HUDEP-2 (cell line): ENCODE results near the gene WBP11.

Experiments
- DNase-seq, 76 experiments: peaks; one replicate each; lab custom pipeline; 2025; ENCODE audit not compliant: unreplicated experiment in 76 of 76; lab: John Stamatoyannopoulos, UW

WBP11 gene

GRCh38 chr12:14803011-14803829 is at the start of gene WBP11, which contains the start of gene C12orf60:
WBP11 (minus strand) TSS chr12:14803478; CDS start chr12:14801383, 2,095 bp downstream.
C12orf60 (plus strand) TSS chr12:14803670; CDS start chr12:14822936, 19,266 bp downstream.
- DNase-seq = peak in 75 of 76 experiments; percentile 49 to 97 (median 90)

DNA sequence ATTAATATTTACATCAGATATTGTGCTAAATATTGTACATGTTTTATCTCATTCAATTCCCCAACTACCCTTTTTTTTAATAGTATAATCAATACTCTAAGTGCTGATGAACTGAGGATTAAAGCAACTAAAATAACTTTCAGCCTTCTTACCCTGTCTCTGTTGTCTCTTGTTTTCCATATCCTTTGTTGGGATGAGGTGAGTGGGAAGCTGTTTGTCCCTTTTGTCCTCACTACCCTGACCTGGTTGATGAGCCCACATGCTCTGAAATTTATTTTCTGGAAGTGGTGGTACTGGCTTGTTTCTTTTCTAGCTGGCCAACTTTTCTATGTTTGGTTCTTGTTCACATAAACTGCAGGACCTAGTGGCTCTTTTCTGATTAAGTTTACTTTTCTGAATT is 49.6 kb upstream of the WBP11 start:
- no peak for DNase-seq

DNA sequence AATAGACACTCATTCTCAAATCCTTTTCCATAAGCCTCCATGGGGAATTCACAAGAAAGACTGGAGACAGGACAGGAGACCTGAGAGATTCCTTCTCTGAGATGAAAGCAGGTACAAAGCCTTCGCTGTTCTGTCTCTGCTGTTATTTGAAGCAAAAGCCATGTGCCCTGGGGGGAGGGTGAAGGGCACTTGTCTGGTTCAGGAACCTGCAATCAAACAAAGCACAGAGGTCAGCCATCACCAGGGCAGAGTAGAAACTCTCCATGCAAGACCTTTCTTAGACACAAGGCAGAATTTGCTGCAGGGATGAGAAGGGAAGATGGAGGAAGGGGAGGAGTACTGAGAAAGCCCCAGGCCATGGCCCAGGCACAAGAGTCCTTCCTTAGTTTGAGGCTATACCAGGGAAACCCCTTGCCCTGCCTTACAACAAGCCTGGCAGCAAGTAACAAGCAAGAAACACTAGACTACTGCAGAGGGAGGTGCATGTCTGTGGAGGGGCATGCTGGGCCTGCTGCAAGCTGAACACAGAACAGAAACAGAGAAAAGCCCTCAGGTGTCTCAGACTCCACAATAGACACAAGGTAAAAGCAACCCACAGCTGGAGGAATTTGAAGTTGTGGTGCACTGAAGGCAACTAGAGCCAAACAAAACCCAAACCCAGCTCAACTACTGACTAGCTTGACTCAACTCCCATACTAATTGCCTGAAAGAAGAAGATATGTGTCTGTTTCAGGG is 47.8 kb upstream of the WBP11 start:
- DNase-seq = no peak

- no peak for DNase-seq
Observed at GRCh38 chr12:14849661-14850060, 46.4 kb upstream of the WBP11 start.

DNA sequence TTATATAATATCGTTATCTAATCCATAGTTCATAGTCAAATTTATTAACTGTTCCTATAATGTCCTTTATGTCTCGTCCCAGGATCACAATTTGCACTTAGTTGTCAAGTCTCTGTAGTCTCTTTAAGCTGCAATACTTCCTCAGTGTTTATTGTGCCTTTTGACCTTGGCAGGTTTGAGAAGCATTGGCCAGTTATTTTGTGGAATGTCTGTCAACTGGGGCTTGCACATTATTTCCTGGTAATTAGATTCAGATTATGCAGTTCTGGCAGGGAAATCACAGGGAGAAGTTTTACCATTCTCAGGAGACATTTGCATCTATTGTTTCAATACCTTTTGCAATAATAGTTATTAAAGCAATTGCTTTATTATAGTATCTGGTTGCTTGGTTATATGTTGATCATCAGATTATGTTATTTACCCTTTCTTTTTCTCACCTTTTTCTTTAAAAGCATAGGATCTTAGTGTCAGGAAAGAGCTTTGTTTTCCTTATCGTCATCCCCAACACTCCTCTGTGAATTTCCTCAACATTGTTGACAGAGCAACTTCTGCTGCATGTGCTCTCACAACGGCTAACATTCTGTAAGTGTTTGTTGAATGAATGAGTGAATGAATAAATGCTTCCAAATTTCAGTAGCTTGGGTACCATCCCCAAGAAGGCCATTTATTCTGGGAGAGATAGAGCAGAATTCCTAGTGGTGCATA is 43.8 kb upstream of the WBP11 start:
- no peak for DNase-seq

DNA sequence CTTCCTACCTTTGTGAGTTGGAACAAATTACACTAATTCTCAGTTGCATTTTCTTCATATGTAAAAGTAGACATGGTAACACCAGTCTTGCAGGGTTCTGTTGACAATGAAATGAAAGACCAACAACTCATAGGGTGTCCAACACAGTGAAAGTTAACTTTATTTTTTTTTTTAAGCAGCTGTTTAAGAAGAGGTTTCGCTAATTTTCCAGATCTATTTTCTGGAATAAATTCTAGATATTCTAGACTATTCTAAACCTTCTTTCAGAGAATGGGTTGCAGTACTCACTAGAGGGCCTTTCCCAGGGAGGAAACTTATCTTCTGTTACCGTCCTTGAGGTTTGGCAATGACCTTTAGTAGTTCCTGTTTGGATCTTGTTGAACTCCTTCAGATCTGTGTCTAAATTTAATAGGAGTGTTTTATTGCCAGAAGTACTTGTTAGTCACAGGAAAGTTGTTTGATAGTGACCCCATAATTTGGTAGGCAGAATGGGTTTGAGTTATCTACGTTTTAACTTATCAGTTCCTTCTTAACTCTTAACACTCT is 42.8 kb upstream of the WBP11 start:
- peak in 11 of 76 experiments; percentile 4 to 57 (median 18) for DNase-seq

- DNase-seq = peak in 44 of 76 experiments; percentile 3 to 73 (median 44)
Observed at GRCh38 chr12:14845350-14845750, 42.1 kb upstream of the WBP11 start.

DNA sequence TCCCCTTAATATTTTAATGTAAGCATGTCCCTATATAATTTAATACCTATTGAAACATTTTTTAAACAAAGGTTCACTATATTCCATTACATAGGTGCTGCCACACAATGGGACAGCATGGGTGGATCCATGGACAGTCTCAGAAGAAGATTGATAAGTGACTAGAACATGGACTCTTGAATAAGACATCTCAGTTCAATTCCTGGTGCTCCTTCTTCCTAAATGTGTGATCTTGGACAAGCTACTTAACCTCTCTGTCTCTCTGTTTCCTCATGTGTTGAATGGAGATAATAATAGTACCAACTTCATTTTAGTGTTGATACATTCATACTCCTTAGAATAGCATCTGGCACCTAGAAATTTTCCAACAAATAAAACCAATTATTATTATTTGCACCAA is 41.1 kb upstream of the WBP11 start:
- peak in 1 of 76 experiments; percentile 6 for DNase-seq

DNA sequence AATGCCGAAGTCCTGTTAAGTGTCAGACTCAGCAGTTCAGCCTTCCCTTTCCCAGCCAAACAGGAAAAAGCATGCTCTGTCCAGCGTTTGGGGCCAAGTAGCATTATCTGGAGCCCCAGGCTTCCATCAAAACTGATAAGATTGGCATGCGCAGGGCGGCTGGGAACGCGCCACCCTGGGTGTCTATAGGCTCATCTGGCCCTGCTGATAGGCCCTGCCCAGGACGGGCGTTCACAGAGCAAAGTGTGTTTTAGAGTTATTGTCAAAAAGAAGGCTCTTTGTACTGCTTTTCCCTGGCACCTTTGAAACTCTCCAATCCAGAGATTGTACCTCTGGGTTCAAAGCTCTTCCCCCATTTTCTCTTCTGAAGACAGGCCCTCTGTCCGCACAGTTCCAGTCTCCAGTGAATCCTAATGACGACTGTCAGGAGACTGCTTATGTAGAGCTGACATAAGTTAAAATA is 40.2 kb upstream of the WBP11 start, which contains the start of gene ART4:
Gene ART4 (minus strand): TSS at position 102 of the 463 bp plus-strand sequence. CDS start 413 bp downstream, outside the sequence.
- peak in 75 of 76 experiments; percentile 39 to 96 (median 86) for DNase-seq

- no peak for DNase-seq
Observed at GRCh38 chr12:14842315-14842714, 39.0 kb upstream of the WBP11 start.

DNA sequence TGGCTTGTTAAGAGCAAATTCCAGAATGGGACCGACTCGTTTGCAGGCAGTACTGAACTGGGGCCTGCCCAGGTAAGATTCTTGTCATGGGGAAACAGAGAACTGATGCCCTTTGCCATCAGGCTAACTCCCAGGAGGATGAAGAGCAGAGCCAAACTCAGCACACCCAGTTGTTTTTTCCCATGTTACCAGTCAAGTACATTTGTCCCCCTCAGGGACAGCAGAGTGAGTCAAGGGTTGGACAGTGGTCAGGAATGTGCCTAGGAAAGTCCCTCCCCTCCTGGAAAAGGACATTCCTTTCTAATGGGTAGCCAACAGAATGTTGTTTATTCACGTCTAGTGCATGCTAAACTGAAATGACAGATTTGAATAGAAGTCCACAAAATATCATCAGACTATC is 38.5 kb upstream of the WBP11 start:
- DNase-seq = no peak

- DNase-seq = no peak
Observed at GRCh38 chr12:14840616-14841015, 37.3 kb upstream of the WBP11 start.

GRCh38 chr12:14839262-14839661 is 36.0 kb upstream of the WBP11 start:
- DNase-seq = no peak

DNA sequence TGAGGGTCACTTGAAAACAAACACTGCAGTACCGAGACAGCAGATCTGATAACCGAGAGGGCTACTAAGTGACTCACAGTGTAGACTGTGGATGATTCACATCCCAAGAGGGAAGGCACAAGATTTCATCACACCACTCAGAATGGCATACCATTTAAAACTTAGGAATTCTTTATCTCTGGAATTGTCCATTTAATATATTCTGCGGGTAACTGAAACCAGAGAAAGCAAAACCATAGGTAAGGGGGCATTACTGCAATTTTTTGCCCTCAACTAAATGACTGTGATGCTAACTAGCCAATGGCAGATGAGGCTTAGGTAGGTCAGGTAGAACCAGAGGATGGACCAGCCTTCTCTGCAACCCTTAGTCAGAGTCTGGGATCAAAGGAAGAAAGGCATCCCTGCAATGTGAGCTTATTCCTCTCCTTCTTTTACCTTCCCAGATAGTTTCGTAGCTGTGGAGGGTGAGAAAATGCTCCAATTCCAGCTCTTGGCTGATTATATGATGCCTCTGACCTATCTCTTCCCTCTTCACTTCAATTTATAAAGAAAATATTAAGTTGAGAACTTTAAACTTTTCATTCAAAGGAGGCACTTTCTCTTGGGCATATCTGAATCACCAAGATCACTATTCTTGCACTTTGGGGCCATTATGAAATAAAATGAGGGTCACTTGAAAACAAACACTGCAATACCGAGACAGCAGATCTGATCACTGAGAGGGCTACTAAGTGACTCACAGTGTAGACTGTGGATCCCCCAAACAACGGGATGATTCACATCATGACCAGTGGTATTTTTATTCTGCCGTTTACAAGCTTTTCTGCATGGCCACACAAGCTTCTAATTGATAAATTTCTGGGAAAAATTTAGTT is 33.3 kb upstream of the WBP11 start:
- DNase-seq = peak in 17 of 76 experiments; percentile 7 to 44 (median 25)

GRCh38 chr12:14834509-14834908 is 31.2 kb upstream of the WBP11 start:
- DNase-seq = no peak

DNA sequence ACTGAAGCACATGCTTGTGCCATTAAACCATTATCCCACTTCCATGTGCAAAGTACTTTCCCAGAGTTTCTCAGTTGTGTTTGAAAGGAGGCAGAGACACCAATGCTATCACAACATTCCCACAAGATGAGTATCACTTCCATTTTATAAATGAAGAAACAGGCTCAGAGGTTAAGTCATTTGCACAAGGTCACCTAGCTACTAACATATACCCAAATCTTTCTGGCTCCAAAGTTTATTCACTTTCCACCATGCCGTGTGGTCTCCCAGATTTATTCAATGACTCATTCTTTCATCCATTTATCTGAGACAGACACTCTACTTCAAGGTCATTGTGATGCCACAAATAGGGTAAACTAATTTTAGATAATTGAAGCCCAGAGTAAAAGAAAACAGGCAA is 30.7 kb upstream of the WBP11 start:
- peak in 3 of 76 experiments; percentile 14 to 19 (median 19) for DNase-seq

- DNase-seq = no peak
Observed at GRCh38 chr12:14833336-14833735, 30.1 kb upstream of the WBP11 start.

GRCh38 chr12:14828892-14829291 is 25.6 kb upstream of the WBP11 start:
- no peak for DNase-seq

DNA sequence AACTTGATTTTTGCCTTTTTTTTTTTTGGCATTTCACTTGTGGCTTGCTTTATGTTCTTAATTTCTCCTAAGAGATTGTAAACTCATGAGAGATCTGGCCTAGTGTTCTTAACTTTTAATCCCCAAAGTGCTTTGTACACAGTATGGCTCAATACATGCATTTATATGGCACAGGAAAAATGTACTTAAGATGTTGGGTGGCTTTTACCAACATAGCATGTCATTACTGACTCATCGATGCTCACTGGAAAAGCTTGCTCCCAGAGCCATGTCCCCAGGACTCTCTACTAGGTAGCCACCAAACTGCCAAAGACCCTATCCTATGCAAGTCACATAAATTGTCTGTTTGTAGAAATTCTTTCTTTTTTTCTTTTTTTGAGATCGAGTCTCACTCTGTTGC is 23.8 kb upstream of the WBP11 start:
- no peak for DNase-seq

DNA sequence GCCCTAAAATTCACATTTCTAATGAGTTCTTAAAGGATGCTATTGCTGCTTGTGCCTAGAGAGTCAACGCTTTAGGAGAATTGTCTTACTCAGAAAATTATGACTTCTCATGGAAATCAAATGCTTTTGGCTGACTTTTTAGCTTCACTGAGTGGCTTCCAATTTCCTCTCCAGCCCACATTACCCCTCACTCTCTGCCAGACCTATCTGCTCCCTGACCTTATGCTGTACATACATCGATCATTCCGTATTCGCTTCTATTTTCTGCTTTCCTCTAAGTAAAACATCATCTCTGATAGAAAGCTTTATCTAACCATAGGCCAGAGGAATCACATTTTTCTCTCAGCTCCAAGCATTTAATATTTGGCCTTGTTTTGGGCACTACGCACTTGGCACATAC is 23.2 kb upstream of the WBP11 start:
- no peak for DNase-seq
